Liver (tissue), 9 donors: ENCODE results near the gene CFDP1. TPM values are rescaled to one million over a fixed set of nuclear protein-coding genes. Genes with fewer than 3 reads are reported as not detected.

Source experiments
- DNase-seq: peaks from one replicate; pipeline ENCODE4 v3.0.0-alpha.2; 2017; ENCODE audit warnings: low spot score
- H3K27ac ChIP-seq, 2 donors: one replicate each; pipeline ENCODE4 v1.7.0; 2013; ENCODE audit warnings: inconsistent platforms in 2 of 2, low read length in 2 of 2, control low read depth in 1 of 2, low read depth in 1 of 2, mild to moderate bottlenecking in 1 of 2
- H3K27me3 ChIP-seq, 4 donors: one replicate each; pipeline versions ENCODE4 v1.6.1 to v1.7.0; 2013; ENCODE audit warnings: low read length in 3 of 4, inconsistent platforms in 1 of 4, mild to moderate bottlenecking in 1 of 4, moderate library complexity in 1 of 4; ENCODE audit not compliant: control insufficient read depth in 4 of 4, insufficient read depth in 4 of 4
- H3K36me3 ChIP-seq, 4 donors: one replicate each; pipeline versions ENCODE4 v1.6.1 to v1.7.0; 2013; ENCODE audit warnings: low read length in 3 of 4, mild to moderate bottlenecking in 3 of 4, low read depth in 1 of 4, moderate library complexity in 1 of 4; ENCODE audit not compliant: control insufficient read depth in 4 of 4, insufficient read depth in 3 of 4
- H3K4me1 ChIP-seq, 4 donors: one replicate each; pipeline versions ENCODE4 v1.6.1 to v1.7.0; 2013; ENCODE audit warnings: low read length in 3 of 4, mild to moderate bottlenecking in 3 of 4, moderate library complexity in 1 of 4; ENCODE audit not compliant: control insufficient read depth in 4 of 4, insufficient read depth in 4 of 4
- H3K4me3 ChIP-seq, 3 donors: one replicate each; pipeline versions ENCODE4 v1.6.1 to v1.7.0; 2013; ENCODE audit warnings: low read length in 3 of 3, control low read depth in 1 of 3, low read depth in 1 of 3, mild to moderate bottlenecking in 1 of 3
- H3K9ac ChIP-seq, 2 donors: one replicate each; pipeline ENCODE4 v1.7.0; 2013; ENCODE audit warnings: low read length in 2 of 2, mild to moderate bottlenecking in 2 of 2, moderate library complexity in 2 of 2, control low read depth in 1 of 2, low read depth in 1 of 2
- H3K9me3 ChIP-seq, 4 donors: one replicate each; pipeline versions ENCODE4 v1.6.1 to v1.7.0; 2013; ENCODE audit warnings: low read length in 3 of 4; ENCODE audit not compliant: control insufficient read depth in 4 of 4
- EGR1 ChIP-seq, 2 donors: IDR thresholded peaks; 2 replicates each; pipeline ENCODE4 v1.6.1; 2016 to 2018; ENCODE audit warnings: antibody characterized with exemption in 2 of 2, low read depth in 2 of 2
- FOXA1 ChIP-seq: IDR thresholded peaks from 2 replicates; pipeline ENCODE4 v1.6.1; 2016; ENCODE audit warnings: antibody characterized with exemption
- GABPA ChIP-seq, 2 donors: IDR thresholded peaks in 1 of 2; conservative IDR thresholded peaks in 1 of 2; 2 replicates each; pipeline ENCODE4 v1.6.1; 2016; ENCODE audit warnings: antibody characterized with exemption in 2 of 2, mild to moderate bottlenecking in 1 of 2, moderate library complexity in 1 of 2
- HNF4A ChIP-seq, 2 donors: conservative IDR thresholded peaks; 2 replicates each; pipeline ENCODE4 v1.6.1; 2016; ENCODE audit warnings: antibody characterized with exemption in 2 of 2, mild to moderate bottlenecking in 2 of 2
- HNF4G ChIP-seq: IDR thresholded peaks from 2 replicates; pipeline ENCODE4 v1.6.1; 2016; ENCODE audit warnings: antibody characterized with exemption
- JUND ChIP-seq, 2 donors: IDR thresholded peaks; 2 replicates each; pipeline ENCODE4 v1.6.1; 2016; ENCODE audit warnings: antibody characterized with exemption in 2 of 2
- NR2F2 ChIP-seq: IDR thresholded peaks from 2 replicates; pipeline ENCODE4 v1.6.1; 2016; ENCODE audit warnings: antibody characterized with exemption
- RAD21 ChIP-seq, 2 donors: IDR thresholded peaks; 2 replicates each; pipeline ENCODE4 v1.6.1; 2016; ENCODE audit warnings: antibody characterized with exemption in 2 of 2, mild to moderate bottlenecking in 2 of 2
- SP1 ChIP-seq: IDR thresholded peaks from 2 replicates; pipeline ENCODE4 v1.6.1; 2018; ENCODE audit warnings: antibody characterized with exemption, mild to moderate bottlenecking
- TAF1 ChIP-seq: conservative IDR thresholded peaks from 2 replicates; pipeline ENCODE4 v1.6.1; 2016; ENCODE audit warnings: antibody characterized with exemption, mild to moderate bottlenecking
- YY1 ChIP-seq: IDR thresholded peaks from 2 replicates; pipeline ENCODE4 v1.6.1; 2016; ENCODE audit warnings: antibody characterized with exemption, mild to moderate bottlenecking
- WGBS: extraction: QIAGEN DNeasy Blood & Tissue Kit; methylation state at CpG from one replicate; pipeline ENCODE4 v1.1.7; 2013; 5-methylcytosine and 5-hydroxymethylcytosine counted together
- polyA plus RNA-seq, 2 donors: library from polyadenylated mRNA; stranded (reverse) in 1 of 2; unstranded in 1 of 2; fragments of 200-250 nt in 1 of 2; fragments of >200 nt in 1 of 2; fragmentation: Nextera tagmentation in 1 of 2; extraction: Ambion mirVana in 1 of 2; gene quantifications; one replicate each; pipeline versions ENCODE4 v1.2.1 to v1.2.3, GENCODE V29; 2013 to 2015
- total RNA-seq, 2 donors: library from RNA; depleted of rRNA; stranded (reverse); fragments of >200 nt; gene quantifications; one replicate each; pipeline ENCODE4 v1.2.3, GENCODE V29; 2014
- TF ChIP-seq, protein P1 (sequence below): IDR thresholded peaks from 2 replicates; pipeline ENCODE4 v1.6.1; 2016; ENCODE audit warnings: antibody characterized with exemption, mild to moderate bottlenecking
- TF ChIP-seq, protein P2 (sequence below): IDR thresholded peaks from 2 replicates; pipeline ENCODE4 v1.6.1; 2016; ENCODE audit warnings: antibody characterized with exemption
- TF ChIP-seq, protein P3 (sequence below): IDR thresholded peaks from 2 replicates; pipeline ENCODE4 v1.6.1; 2016; ENCODE audit warnings: antibody characterized with exemption
- TF ChIP-seq, protein P4 (sequence below): IDR thresholded peaks from 2 replicates; pipeline ENCODE4 v1.6.1; 2016; ENCODE audit warnings: antibody characterized with exemption
- donor health status: healthy.
- donor health status: healthy.
- donor health status: healthy.
- donor health status: healthy.
- donor health status: healthy.

The CFDP1 gene
- total and polyA plus RNA-seq, 4 donors, result 20.5 to 49.2 (median 33.9) TPM

DNA sequence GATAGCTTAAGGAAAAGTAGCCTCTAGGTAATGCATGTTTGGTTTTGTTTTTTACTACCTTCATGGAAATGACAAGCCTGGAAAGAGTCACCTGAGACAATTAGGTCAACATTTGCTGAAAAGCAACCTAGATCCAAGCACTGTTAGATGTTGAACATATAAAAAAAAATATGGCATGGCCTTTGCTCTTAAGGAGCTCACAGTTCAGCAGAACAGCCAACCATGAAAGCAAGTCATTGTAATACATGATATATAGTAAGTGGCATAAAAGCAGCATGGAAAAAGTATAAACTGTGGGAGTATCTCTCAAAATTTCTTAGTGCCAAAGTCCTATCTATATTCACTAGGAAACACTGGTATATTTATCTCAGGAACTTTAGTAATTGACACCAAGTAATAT, 31.6 kb downstream of the CFDP1 start:
- Histone ChIP-seq H3K36me3 (peaks cover 0 to 4% (median 1%) of the 10 kb centered on the region in 4 donors), H3K4me1 (peaks cover 0 to 8% (median 0%) of the 10 kb centered on the region in 4 donors), H3K27me3 (no peaks in the 10 kb centered on the region), H3K4me3 (no peak overlapping the region), H3K9me3 (no peaks in the 10 kb centered on the region), H3K27ac (no peak overlapping the region), H3K9ac (no peak overlapping the region)
- DNase-seq, result no peak
- no peak for TF ChIP-seq JUND (IDR thresholded peaks at IDR 0.05)
- no peak for TF ChIP-seq EGR1 (IDR thresholded peaks at IDR 0.05; ENCODE audit: low read depth in 2 of 2)
- TF ChIP-seq FOXA1, result no peak

DNA sequence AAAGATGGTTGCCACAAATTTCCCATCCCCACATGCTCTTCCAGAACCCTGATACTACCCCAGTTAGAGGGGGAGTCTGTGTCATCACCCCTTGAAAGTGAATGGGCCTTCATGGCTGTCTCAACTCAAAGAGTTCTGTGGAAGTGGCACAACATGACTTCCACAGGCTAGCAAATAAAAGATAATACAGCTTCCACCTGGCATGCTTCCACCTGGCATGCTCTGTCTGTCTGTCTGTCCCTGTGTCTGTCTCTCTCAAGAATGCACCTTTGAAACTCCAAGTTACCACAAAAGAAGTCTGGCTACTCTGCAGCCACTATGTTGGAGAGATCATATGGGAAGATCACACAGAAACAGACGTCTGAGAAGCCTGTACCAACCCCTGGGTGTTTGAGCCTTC, 35.0 kb downstream of the CFDP1 start:
- DNase-seq, result no peak
- TF ChIP-seq GABPA (IDR thresholded peaks at IDR 0.05 in 1 of 2, conservative IDR thresholded peaks at IDR 0.05 in 1 of 2), result no peak
- TF ChIP-seq, protein P1, sequence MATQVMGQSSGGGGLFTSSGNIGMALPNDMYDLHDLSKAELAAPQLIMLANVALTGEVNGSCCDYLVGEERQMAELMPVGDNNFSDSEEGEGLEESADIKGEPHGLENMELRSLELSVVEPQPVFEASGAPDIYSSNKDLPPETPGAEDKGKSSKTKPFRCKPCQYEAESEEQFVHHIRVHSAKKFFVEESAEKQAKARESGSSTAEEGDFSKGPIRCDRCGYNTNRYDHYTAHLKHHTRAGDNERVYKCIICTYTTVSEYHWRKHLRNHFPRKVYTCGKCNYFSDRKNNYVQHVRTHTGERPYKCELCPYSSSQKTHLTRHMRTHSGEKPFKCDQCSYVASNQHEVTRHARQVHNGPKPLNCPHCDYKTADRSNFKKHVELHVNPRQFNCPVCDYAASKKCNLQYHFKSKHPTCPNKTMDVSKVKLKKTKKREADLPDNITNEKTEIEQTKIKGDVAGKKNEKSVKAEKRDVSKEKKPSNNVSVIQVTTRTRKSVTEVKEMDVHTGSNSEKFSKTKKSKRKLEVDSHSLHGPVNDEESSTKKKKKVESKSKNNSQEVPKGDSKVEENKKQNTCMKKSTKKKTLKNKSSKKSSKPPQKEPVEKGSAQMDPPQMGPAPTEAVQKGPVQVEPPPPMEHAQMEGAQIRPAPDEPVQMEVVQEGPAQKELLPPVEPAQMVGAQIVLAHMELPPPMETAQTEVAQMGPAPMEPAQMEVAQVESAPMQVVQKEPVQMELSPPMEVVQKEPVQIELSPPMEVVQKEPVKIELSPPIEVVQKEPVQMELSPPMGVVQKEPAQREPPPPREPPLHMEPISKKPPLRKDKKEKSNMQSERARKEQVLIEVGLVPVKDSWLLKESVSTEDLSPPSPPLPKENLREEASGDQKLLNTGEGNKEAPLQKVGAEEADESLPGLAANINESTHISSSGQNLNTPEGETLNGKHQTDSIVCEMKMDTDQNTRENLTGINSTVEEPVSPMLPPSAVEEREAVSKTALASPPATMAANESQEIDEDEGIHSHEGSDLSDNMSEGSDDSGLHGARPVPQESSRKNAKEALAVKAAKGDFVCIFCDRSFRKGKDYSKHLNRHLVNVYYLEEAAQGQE, result no peak
- no peak for TF ChIP-seq HNF4A (conservative IDR thresholded peaks at IDR 0.05)
- TF ChIP-seq SP1, result no peak
- no peak for TF ChIP-seq EGR1 (IDR thresholded peaks at IDR 0.05; ENCODE audit: low read depth in 2 of 2)
- no peak for TF ChIP-seq TAF1
- WGBS, result 57% methylated on average over 1 of the region's 1 CpG
- Histone ChIP-seq H3K9me3 (no peaks in the 10 kb centered on the region), H3K4me1 (peaks cover 0 to 8% (median 0%) of the 10 kb centered on the region in 4 donors), H3K27ac (no peak overlapping the region), H3K9ac (no peak overlapping the region), H3K36me3 (peaks cover 0 to 7% (median 3%) of the 10 kb centered on the region in 4 donors), H3K4me3 (no peak overlapping the region), H3K27me3 (no peaks in the 10 kb centered on the region)

DNA sequence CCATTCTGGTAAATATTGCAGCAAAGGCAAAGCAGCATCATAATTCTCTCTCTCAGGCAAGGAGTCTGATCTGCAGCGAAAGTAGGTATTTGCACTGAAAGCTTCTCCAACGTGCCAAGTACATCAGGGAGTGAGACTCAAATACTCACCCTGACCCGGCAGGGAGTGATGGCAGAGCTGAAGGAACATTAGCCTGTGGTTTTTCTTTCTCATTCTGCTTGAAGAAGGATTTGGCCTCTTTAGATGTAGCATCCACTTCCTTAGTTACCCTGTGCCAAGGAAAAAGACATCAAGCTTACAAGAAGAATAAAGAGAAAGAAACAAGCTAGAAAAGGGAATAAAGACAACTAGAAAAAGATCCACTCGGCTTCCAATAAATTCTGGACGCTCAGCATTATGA, 38.4 kb downstream of the CFDP1 start:
- peaks cover 0 to 9% (median 3%) of the 10 kb centered on the region in 4 donors for H3K36me3 ChIP-seq

More for the DNA sequence above, 38.4 kb downstream of the CFDP1 start:
- H3K4me3 ChIP-seq, result no peak overlapping the region
- H3K9ac ChIP-seq, result no peak overlapping the region
- TF ChIP-seq YY1 (no peak), RAD21 (IDR thresholded peaks at IDR 0.05) (no peak), HNF4G (no peak), FOXA1 (no peak), NR2F2 (no peak), TAF1 (no peak)
- TF ChIP-seq, protein P2, sequence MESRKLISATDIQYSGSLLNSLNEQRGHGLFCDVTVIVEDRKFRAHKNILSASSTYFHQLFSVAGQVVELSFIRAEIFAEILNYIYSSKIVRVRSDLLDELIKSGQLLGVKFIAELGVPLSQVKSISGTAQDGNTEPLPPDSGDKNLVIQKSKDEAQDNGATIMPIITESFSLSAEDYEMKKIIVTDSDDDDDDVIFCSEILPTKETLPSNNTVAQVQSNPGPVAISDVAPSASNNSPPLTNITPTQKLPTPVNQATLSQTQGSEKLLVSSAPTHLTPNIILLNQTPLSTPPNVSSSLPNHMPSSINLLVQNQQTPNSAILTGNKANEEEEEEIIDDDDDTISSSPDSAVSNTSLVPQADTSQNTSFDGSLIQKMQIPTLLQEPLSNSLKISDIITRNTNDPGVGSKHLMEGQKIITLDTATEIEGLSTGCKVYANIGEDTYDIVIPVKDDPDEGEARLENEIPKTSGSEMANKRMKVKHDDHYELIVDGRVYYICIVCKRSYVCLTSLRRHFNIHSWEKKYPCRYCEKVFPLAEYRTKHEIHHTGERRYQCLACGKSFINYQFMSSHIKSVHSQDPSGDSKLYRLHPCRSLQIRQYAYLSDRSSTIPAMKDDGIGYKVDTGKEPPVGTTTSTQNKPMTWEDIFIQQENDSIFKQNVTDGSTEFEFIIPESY, result no peak
- TF ChIP-seq, protein P3, sequence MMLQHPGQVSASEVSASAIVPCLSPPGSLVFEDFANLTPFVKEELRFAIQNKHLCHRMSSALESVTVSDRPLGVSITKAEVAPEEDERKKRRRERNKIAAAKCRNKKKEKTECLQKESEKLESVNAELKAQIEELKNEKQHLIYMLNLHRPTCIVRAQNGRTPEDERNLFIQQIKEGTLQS, result no peak
- TF ChIP-seq, protein P4, sequence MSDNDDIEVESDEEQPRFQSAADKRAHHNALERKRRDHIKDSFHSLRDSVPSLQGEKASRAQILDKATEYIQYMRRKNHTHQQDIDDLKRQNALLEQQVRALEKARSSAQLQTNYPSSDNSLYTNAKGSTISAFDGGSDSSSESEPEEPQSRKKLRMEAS, result no peak
- H3K9me3 ChIP-seq, result no peaks in the 10 kb centered on the region
- peaks cover 3 to 17% (median 9%) of the 10 kb centered on the region in 4 donors for H3K4me1 ChIP-seq
- no peak overlapping the region for H3K27ac ChIP-seq
- no peaks in the 10 kb centered on the region for H3K27me3 ChIP-seq
- 91% methylated on average over 5 of the region's 5 CpGs for WGBS
- DNase-seq, result no peak
